ENCODE measurements around the gene PPP1R14C. TPM values are rescaled to one million over a fixed set of nuclear protein-coding genes. Genes with fewer than 3 reads are reported as not detected.
"Not testable (repeated sequence)": the region's sequence is repeated elsewhere in the genome, so short reads cannot be mapped to it uniquely, and the experiment has no call there.

The PPP1R14C gene
- polyA plus RNA-seq, 12 donors = 15.2 to 477 (median 41.9) TPM

- DNase-seq = not testable (repeated sequence)
Measured at GRCh38 chr6:150187433-150187832, 44.6 kb downstream of the PPP1R14C start.

DNA sequence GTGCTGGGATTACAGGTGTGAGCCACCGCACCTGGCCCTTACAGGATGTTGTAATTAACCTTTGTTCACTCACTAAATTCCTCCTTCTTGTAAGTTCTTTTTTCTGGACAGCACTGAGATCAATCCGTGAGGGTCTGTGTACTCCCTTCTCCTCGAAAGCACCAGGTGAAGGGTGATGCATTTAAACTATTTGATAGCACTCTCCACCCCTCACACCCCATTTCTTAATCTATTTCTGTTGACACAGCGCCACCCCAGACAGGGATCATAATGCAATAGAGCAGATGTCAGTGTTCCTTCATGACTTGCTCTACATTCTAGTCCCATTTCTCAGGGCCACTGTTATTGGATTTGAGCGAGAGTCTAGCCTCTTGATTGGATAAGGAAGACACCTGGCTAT is 46.3 kb downstream of the PPP1R14C start:
- no peak for DNase-seq

DNA sequence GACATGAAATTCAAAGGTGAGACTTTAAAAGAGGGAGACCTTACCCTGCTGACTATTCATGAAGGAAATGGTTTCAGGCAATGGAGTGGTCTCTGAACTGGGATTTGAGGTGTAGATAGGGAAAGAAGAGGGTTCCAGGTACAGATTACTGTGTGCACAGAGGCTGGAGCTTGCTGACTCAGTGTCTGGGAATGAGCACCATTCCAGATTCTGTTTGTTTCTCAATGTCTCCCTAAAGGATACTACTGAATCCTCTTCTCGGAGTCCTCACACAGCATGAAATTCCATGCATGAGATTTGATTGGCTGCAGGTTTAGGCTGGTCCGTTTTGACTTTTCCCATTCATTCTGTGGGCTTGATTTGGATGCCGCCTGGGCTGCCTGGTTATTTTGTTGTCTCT is 49.0 kb downstream of the PPP1R14C start:
- no peak for DNase-seq

GRCh38 chr6:150194195-150194594 is 51.4 kb downstream of the PPP1R14C start:
- DNase-seq = no peak

DNA sequence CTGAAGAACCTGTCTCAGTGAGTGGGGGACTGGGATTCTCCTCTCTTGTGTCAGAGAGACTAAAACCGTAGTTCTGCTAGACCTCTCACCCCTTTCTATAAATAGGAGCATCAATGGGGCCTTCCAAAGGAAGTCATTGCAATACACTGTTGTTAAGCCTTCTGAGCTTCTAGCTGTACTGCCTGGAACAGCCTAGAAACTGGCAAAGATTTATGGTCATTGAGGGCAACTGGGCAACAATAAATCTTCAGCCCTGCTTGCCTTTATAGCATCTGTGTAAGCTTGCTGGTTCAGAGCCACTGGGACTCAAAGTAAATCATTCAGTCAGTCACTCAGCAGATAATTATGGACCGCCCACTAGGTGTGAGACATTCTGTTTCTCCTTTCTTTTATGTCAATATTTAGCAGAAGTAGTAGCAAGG is 53.2 kb downstream of the PPP1R14C start:
- no peak for DNase-seq

GRCh38 chr6:150196942-150197745 is 54.3 kb downstream of the PPP1R14C start:
- no peak for DNase-seq

DNA sequence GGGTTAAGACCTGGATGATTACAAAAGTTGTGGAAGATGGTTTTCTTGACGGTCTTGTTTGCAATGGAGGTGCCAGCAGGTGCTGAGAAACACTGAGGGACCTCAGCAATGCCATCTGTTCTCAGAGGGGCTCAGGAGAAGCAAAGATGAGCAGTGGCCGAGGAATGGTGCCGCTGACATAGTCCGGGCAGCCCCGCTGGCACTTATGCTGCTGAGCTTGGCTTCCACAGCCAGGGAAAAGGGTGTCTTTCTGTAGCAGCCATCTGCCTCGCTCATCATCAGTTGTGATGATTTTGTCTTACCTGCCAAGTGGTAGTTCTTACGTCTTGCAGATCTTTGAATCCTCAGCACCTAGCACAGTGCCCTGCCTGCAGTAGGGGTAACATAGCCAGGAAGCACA is 55.7 kb downstream of the PPP1R14C start:
- no peak for DNase-seq

DNA sequence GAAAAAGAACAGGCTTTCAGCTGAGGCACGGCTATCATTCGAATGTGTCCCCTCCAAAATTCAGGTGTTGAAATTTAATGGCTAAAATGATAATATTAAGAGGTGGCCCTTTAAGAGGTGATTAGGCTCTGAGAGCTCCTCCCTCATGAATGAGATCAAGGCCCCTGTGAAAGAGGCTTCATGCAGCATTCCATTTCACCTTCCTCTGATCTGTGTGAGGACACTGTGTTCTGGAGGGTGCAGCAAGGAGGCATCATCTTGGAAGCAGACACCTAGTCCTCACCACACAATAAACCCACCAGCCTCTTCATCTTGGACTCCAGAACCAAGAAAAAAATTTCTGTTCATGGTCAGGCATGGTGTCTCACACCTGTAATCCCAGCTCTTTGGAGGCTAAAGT is 56.4 kb downstream of the PPP1R14C start:
- no peak for DNase-seq

DNA sequence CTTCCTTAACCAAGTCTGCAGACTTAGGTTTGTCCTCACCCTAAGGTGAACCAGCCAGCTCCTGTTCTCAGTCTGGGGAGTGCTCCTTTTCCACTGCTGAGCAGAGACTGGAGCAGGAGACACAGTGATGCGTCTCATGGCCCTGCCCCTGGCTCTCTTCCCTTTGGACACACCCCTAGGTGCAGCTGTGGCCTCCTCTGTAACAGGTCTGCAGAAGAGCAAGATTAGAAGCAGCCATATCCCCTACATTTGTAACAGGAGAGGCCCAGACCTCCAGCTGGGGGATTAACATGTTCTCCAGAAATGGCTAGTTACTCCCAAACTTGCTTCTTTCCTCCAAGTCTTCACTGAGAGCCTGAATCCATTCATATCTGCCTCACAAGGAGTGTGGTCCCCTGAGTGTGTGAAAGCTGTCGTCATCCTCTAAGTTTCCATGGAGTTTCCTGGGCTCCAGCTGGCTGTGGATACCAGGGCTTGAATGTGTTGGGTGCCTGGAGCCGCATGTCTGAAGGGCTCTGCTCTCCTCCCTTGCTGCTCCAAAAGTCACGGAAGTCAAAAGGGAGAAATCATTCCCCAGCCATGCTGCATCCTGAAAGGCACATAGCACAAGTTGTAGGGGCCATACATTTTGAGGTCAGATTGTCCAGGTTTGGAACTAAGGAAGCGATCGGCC is 57.7 kb downstream of the PPP1R14C start:
- no peak for DNase-seq

DNA sequence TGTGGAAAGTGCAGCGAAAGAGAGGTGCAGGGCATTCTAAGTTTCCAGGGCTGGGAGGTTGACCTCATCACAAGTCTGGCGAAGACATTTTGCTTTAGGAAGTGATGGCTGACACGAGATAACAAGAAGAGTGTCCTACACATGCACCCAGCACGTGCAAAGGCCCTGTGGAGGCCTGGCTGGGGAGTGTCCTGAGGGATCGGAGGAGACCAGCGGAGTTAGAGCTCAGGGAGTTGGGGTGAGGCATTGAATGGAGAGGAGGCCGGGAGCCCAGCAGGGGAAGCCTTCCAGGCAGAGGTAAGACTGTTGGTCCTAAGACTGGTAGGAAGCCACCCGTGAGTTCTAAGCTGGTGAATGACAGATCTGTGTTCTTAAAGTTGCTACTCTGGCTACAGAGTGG is 58.4 kb downstream of the PPP1R14C start:
- no peak for DNase-seq

GRCh38 chr6:150201772-150202329 is 59.0 kb downstream of the PPP1R14C start:
- no peak for DNase-seq

GRCh38 chr6:150202404-150202803 is 59.6 kb downstream of the PPP1R14C start:
- DNase-seq = no peak

DNA sequence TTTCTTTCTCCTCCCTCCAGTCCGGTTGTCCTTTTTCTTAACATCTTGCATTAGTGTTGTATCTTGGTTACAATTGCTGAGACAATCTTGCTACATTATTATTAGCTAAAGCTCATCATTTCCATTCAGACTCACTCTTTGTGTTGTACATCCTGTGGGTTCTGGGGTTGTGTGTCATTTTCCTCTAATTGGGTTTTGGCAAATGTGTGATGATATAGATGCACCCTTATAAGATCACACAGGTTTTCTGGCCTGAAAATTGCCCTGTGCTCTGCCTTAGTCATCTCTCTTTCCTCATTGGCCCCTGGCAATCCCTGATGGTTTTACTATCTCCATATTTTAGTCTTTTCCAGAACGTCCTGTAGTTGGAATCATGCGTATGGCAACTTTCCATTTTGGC is 60.1 kb downstream of the PPP1R14C start:
- DNase-seq = no peak

GRCh38 chr6:150203378-150203777 is 60.5 kb downstream of the PPP1R14C start:
- no peak for DNase-seq

GRCh38 chr6:150203871-150204545 is 61.2 kb downstream of the PPP1R14C start:
- no peak for DNase-seq

GRCh38 chr6:150204705-150205472 is 62.0 kb downstream of the PPP1R14C start:
- DNase-seq = no peak

GRCh38 chr6:150207931-150208570 is 65.2 kb downstream of the PPP1R14C start:
- DNase-seq = no peak

DNA sequence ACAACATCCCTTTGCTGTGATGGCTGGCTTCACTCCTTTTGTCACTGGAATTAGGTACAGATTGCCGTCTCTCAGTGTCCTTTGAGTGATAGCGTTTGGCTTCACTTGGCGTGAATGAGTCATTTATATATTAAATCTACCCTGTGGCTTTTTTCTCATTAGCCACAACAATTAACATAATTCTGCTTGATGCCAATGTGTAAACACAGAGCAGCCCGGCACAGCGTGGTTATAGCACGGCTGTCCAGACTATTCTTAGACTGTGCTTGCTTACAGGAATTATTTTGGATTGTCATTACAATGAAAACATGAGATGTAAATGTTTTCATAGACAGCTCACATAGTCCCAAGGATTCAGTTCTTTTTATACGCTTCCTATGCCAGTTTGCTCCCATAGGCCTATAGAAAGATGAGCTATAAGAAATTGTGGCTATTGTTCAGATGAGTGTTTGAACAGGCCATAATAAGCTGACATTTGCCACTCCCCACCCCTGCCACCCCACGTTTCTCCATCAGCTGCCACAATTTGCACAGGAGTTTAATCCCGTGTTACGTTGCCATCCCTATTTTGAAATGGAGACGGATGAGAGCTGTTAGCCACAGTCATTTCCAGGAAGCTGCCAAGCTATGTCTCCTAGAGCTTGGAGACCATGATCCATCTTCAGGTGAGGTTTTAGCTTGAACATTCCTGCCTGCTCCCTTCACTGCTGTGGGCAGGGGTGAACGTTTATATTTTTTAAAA is 65.9 kb downstream of the PPP1R14C start:
- DNase-seq = no peak

GRCh38 chr6:150209415-150209814 is 66.6 kb downstream of the PPP1R14C start:
- no peak for DNase-seq

Data from muscle of arm (tissue), 12 donors.